Measurements from ENCODE around the gene FARP1. TPM values are rescaled to one million over a fixed set of nuclear protein-coding genes. Genes with fewer than 3 reads are reported as not detected.
A peak's percentile ranks its signal among the peaks of the same experiment; 100 is the strongest.

FARP1 gene
- total and polyA plus RNA-seq, 2 of the 13 experiments (the other 11 are each of a cell fraction or from before 2014, with no cell fraction given), result 70.6 to 126 TPM

- Histone ChIP-seq H3K4me3 (replicated peaks in 1 of 3; ENCODE audit: insufficient read depth in 1 of 3, low read depth in 2 of 3, low read length in 3 of 3) (no peak overlapping the region), H3K79me2 (ENCODE audit: insufficient read depth, low read length) (peaks cover 34% of the 10 kb centered on the region), H3K27ac (ENCODE audit: extremely low read length, insufficient read depth, low read length) (peak overlapping the region; percentile 46), H3K4me1 (ENCODE audit: insufficient read depth, low read length) (peaks cover 52% of the 10 kb centered on the region), H2AFZ (ENCODE audit: low read length) (no peak overlapping the region), H3K9ac (ENCODE audit: insufficient read depth, low read depth, low read length) (no peak overlapping the region), H4K20me1 (ENCODE audit: insufficient read depth, low read length) (peaks cover 24% of the 10 kb centered on the region; the same call in 1 of the 2 replicates), H3K36me3 (replicated peaks in 1 of 2; ENCODE audit: control insufficient read depth in 1 of 2, insufficient read depth in 2 of 2, low read length in 2 of 2) (peaks cover 20 to 53% of the 10 kb centered on the region in 2 experiments), H3K4me2 (ENCODE audit: low read depth, low read length) (no peak overlapping the region), H3K27me3 (ENCODE audit: control insufficient read depth in 1 of 2, insufficient read depth in 2 of 2, low read length in 2 of 2) (no peaks in the 10 kb centered on the region), H3K9me3 (ENCODE audit: low read length) (no peaks in the 10 kb centered on the region)
- FAIRE-seq, result no peak
- BruUV-seq (replicated peaks), result no TSS peak
- ChIA-PET POLR2A (no interaction called here), CTCF (ENCODE audit: low intra/inter-chr PET ratio, low total read pairs) (no interaction called here)
- WGBS (ENCODE audit: low lambda C conversion rate), result 77% methylated on average over 10 of the region's 10 CpGs
- in situ Hi-C loops (cut with HindIII; ENCODE audit: extremely low pct_ligation_motif_present, low pct_unique_long_range_greater_than_20kb), result no loop called here
- no peak; the same call in 2 of the 3 replicates for ATAC-seq
- intact Hi-C loops (cut with micrococcal nuclease; ENCODE audit: unreplicated experiment), result loop anchor here (5.0 kb wide), 1 partner anchor 68 kb away; no protein-coding TSS in a partner anchor
- DNase-seq (ENCODE audit: low spot score), result no peak
- TF ChIP-seq SRSF9 (IDR thresholded peaks at IDR 0.05; ENCODE audit: borderline replicate concordance, insufficient read depth, low read depth, low read length, poor library complexity, severe bottlenecking), result no peak
- TF ChIP-seq ZNF281 (CRISPR knock-in tag; IDR thresholded peaks at IDR 0.05; ENCODE audit: borderline replicate concordance), result no peak
- TF ChIP-seq ZBTB33 (CRISPR knock-in tag; IDR thresholded peaks at IDR 0.05), result peak; percentile 87
- TF ChIP-seq ZNF629 (CRISPR knock-in tag; conservative IDR thresholded peaks at IDR 0.05), result no peak
- TF ChIP-seq CTCF (CRISPR knock-in tag; IDR thresholded peaks at IDR 0.05), result peak; percentile 55
- TF ChIP-seq ZBTB38 (CRISPR knock-in tag; IDR thresholded peaks at IDR 0.05), result peak; percentile 70
- TF ChIP-seq ZNF333 (CRISPR knock-in tag; IDR thresholded peaks at IDR 0.05; ENCODE audit: borderline replicate concordance), result no peak
- TF ChIP-seq ZNF746 (CRISPR knock-in tag; IDR thresholded peaks at IDR 0.05), result no peak
- no peak for TF ChIP-seq NAIF1 (CRISPR knock-in tag; IDR thresholded peaks at IDR 0.05; ENCODE audit: borderline replicate concordance)
- TF ChIP-seq ZMAT5 (CRISPR knock-in tag; IDR thresholded peaks at IDR 0.05; ENCODE audit: borderline replicate concordance, low read depth), result no peak
- no peak for TF ChIP-seq ZBTB7A (CRISPR knock-in tag; IDR thresholded peaks at IDR 0.05)
- peak; percentile 38; the same call in 1 of the 2 replicates for TF ChIP-seq HNF4G (IDR thresholded peaks at IDR 0.05; ENCODE audit: borderline replicate concordance, low read depth, low read length)
- TF ChIP-seq HNF4G (CRISPR knock-in tag; IDR thresholded peaks at IDR 0.05; ENCODE audit: borderline replicate concordance, low read depth), result no peak
Measured at GRCh38 chr13:98474292-98474691, 331.4 kb downstream of the FARP1 start.

Measured in HepG2 (cell line).